Osteocyte (in vitro differentiated cells): Measurements from ENCODE around the gene ALG1L2. TPM values are rescaled to one million over a fixed set of nuclear protein-coding genes. Genes with fewer than 3 reads are reported as not detected.
A peak's percentile ranks its signal among the peaks of the same experiment; 100 is the strongest.
"Not testable (repeated sequence)": the region's sequence is repeated elsewhere in the genome, so short reads cannot be mapped to it uniquely, and the experiment has no call there.

Experiments
- DNase-seq: peaks from one replicate; pipeline ENCODE4 v3.0.0; 2021; ENCODE audit warnings: mixed read lengths; ENCODE audit not compliant: unreplicated experiment; ENCODE audit errors: extremely low spot score
- H3K27ac Mint-ChIP-seq: one replicate; pipeline ENCODE4 v1.8.0; 2021; ENCODE audit warnings: mild to moderate bottlenecking, mixed read lengths; ENCODE audit not compliant: unreplicated experiment
- H3K27me3 Mint-ChIP-seq: one replicate; pipeline ENCODE4 v1.8.0; 2021; ENCODE audit warnings: mixed read lengths; ENCODE audit not compliant: unreplicated experiment
- H3K36me3 Mint-ChIP-seq: one replicate; pipeline ENCODE4 v1.8.0; 2021; ENCODE audit warnings: mixed read lengths; ENCODE audit not compliant: unreplicated experiment
- H3K4me1 Mint-ChIP-seq: one replicate; pipeline ENCODE4 v1.8.0; 2021; ENCODE audit warnings: mixed read lengths; ENCODE audit not compliant: unreplicated experiment
- H3K4me3 Mint-ChIP-seq: one replicate; pipeline ENCODE4 v1.8.0; 2021; ENCODE audit warnings: mild to moderate bottlenecking, moderate library complexity, mixed read lengths; ENCODE audit not compliant: unreplicated experiment
- H3K9me3 Mint-ChIP-seq: one replicate; pipeline ENCODE4 v1.8.0; 2021; ENCODE audit warnings: mixed read lengths; ENCODE audit not compliant: unreplicated experiment
- CTCF ChIP-seq: fragments of 200-600 bp; sonication (generic); IDR thresholded peaks from 2 replicates; pipeline ENCODE4 v1.5.0; 2021; ENCODE audit warnings: antibody characterized with exemption, mild to moderate bottlenecking, moderate library complexity
- total RNA-seq: library from RNA; stranded (reverse); gene quantifications from 2 replicates; pipeline ENCODE4 v1.2.1, GENCODE V29; 2021

The ALG1L2 gene
- total RNA-seq, 1 donor from 2014 or later, result 2.4 TPM

- Mint-ChIP-seq H3K27ac (peak overlapping the region; percentile 91), H3K36me3 (no peaks in the 10 kb centered on the region), H3K4me1 (peaks cover 23% of the 10 kb centered on the region), H3K4me3 (peak overlapping the region; percentile 87), H3K27me3 (no peaks in the 10 kb centered on the region), H3K9me3 (no peaks in the 10 kb centered on the region)
- DNase-seq, result peak; percentile 100
- no peak for TF ChIP-seq CTCF
These were observed 29.7 kb downstream of the ALG1L2 start for GRCh38 chr3:130111185-130111864.

GRCh38 chr3:130111865-130112747, 30.5 kb downstream of the ALG1L2 start:
- H3K27ac Mint-ChIP-seq, result peak overlapping the region; percentile 91
- not testable (repeated sequence) for H3K27me3 Mint-ChIP-seq, H3K9me3 Mint-ChIP-seq

GRCh38 chr3:130112748-130113073, 31.1 kb downstream of the ALG1L2 start:
- not testable (repeated sequence) for H3K9me3 Mint-ChIP-seq, H3K27me3 Mint-ChIP-seq, H3K36me3 Mint-ChIP-seq, DNase-seq
- Mint-ChIP-seq H3K27ac (peak overlapping the region; percentile 87), H3K4me3 (peak overlapping the region; percentile 87), H3K4me1 (peaks cover 23% of the 10 kb centered on the region)

More at GRCh38 chr3:130111865-130112747, 30.5 kb downstream of the ALG1L2 start:
- peak overlapping the region; percentile 87 for H3K4me3 Mint-ChIP-seq
- peaks cover 23% of the 10 kb centered on the region for H3K4me1 Mint-ChIP-seq
- H3K36me3 Mint-ChIP-seq, DNase-seq: not testable (repeated sequence)

GRCh38 chr3:130115400-130115799, 33.8 kb downstream of the ALG1L2 start:
- not testable (repeated sequence) for DNase-seq, H3K9me3 Mint-ChIP-seq, H3K4me3 Mint-ChIP-seq

GRCh38 chr3:130117933-130118332, 36.3 kb downstream of the ALG1L2 start:
- H3K4me3 Mint-ChIP-seq, result no peak overlapping the region
- no peak for DNase-seq
- H3K36me3 Mint-ChIP-seq, result no peaks in the 10 kb centered on the region
- H3K4me1 Mint-ChIP-seq, result peaks cover 7% of the 10 kb centered on the region
- H3K27me3 Mint-ChIP-seq, result no peaks in the 10 kb centered on the region
- no peaks in the 10 kb centered on the region for H3K9me3 Mint-ChIP-seq
- TF ChIP-seq CTCF, result no peak
- H3K27ac Mint-ChIP-seq, result no peak overlapping the region

More at GRCh38 chr3:130115400-130115799, 33.8 kb downstream of the ALG1L2 start:
- not testable (repeated sequence) for H3K27ac Mint-ChIP-seq, H3K27me3 Mint-ChIP-seq, H3K36me3 Mint-ChIP-seq
- peaks cover 19% of the 10 kb centered on the region for H3K4me1 Mint-ChIP-seq

- H3K9me3 Mint-ChIP-seq, DNase-seq, H3K4me3 Mint-ChIP-seq, H3K36me3 Mint-ChIP-seq, H3K27ac Mint-ChIP-seq, H3K27me3 Mint-ChIP-seq: not testable (repeated sequence)
- peaks cover 10% of the 10 kb centered on the region for H3K4me1 Mint-ChIP-seq
These were observed 38.2 kb downstream of the ALG1L2 start for GRCh38 chr3:130119824-130120223.

- not testable (repeated sequence) for H3K9me3 Mint-ChIP-seq, DNase-seq, H3K27me3 Mint-ChIP-seq, H3K4me3 Mint-ChIP-seq, H3K4me1 Mint-ChIP-seq, H3K27ac Mint-ChIP-seq, H3K36me3 Mint-ChIP-seq
These were observed 38.7 kb downstream of the ALG1L2 start for GRCh38 chr3:130120291-130120690.

- not testable (repeated sequence) for H3K36me3 Mint-ChIP-seq, H3K9me3 Mint-ChIP-seq, H3K27me3 Mint-ChIP-seq, H3K4me3 Mint-ChIP-seq, DNase-seq, H3K27ac Mint-ChIP-seq, H3K4me1 Mint-ChIP-seq
These were observed 41.5 kb downstream of the ALG1L2 start for GRCh38 chr3:130122891-130123775.

- not testable (repeated sequence) for H3K27me3 Mint-ChIP-seq, H3K4me1 Mint-ChIP-seq, H3K9me3 Mint-ChIP-seq, H3K4me3 Mint-ChIP-seq, DNase-seq, H3K27ac Mint-ChIP-seq, H3K36me3 Mint-ChIP-seq
These were observed 43.8 kb downstream of the ALG1L2 start for GRCh38 chr3:130125406-130125805.
